GM18498 (cell line): Measurements from ENCODE around the gene CCDC3.
"Not testable (repeated sequence)": the region's sequence is repeated elsewhere in the genome, so short reads cannot be mapped to it uniquely, and the experiment has no call there.

Source experiments
- ATAC-seq: cut with Tn5 transposase; IDR thresholded peaks from one replicate; pipeline ENCODE4 v1.9.1; 2021; ENCODE audit warnings: mild to moderate bottlenecking, moderate library complexity; ENCODE audit not compliant: unreplicated experiment

CCDC3 gene

DNA sequence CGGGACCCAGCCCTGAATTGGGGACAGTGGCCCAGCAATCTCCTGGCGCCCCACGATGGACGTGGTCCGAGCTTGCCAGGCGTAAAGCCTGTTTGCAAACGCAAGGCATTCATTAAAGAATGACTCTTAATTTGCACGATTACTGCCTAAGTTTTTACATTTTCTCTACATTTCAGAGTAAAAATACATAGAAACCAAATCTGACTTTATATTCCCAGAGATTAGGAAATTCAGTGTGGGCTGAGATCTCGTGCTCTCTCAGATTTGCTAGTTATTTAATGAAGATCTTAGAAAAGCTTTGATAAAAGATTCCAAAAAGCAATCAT, 337 bp upstream of the CCDC3 start:
- ATAC-seq: no peak

DNA sequence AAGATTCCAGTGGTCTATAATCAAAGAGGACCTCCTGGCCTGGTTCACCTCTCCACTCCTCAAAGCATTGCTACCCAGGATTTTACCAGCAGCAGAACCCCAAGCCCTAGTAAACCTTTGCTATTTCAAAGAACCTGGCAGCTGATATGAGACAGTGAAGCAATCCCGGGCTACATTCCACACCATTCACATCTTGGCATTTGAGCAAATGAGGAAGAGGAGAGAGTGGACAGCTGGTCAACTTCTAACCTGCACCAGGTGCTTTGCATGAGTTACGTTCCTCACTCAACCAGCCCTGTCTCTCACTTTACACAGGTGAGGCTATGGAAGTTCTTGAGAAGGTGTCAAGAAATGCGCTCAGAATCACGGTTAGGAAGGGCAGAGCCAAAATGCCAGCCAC, 1.1 kb downstream of the CCDC3 start:
- no peak for ATAC-seq

DNA sequence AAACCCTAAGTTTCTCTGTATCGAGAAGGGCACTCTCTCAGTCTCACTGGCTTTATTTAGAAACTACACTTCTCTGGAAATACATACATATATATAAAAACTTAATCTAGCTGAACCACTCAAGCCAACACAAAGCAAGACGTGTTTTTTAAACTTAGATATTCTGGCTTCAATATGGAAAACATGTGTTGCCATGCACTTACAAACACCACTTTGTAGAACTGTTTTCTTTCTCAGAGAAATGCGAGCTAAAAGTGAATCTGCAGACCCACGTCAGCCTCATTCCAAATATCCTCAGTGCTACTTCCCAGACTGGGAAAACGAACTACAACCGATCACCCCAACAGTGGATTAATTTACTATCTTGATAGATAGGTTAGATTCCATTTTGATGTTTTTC, 1.7 kb downstream of the CCDC3 start:
- ATAC-seq: no peak

DNA sequence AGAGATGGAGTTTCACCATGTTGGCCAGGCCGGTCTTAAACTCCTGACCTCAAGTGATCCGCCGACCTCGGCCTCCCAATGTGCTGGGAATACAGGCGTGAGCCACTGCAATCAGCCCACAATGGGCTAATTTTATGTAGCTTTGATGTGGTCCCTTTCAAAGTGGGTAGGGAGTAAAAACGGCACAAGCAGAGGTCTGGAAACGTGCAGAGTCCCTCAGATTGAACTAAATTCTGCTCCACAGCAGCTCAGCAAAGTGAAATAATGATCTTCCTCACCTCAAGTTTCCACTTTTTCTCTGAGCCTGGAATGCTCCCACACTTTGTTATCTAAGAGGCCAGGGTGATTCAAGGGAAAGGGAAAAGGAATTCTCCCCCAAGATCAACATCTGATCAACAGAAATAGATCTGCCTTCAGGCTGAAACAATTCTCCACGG, 6.1 kb downstream of the CCDC3 start:
- ATAC-seq: no peak

DNA sequence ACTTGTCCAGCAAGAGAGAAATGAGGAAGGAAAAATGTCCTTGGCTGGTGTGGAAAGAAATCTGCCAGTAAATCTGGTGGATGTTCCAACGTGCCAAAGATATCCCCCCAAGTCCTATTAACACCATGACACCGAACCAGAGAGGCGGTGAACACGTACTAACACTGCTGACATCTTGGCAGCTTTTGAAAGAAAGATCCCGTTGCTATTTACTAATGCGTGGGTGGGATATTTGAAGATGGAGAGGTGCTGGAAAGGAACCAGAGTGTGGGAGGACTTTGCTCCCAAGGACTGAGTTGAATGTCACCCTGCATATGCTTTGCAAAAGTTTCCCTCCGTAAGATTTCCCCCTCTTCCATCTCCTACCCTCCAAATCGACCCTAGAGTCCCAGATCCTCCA, 7.9 kb downstream of the CCDC3 start:
- ATAC-seq: no peak

DNA sequence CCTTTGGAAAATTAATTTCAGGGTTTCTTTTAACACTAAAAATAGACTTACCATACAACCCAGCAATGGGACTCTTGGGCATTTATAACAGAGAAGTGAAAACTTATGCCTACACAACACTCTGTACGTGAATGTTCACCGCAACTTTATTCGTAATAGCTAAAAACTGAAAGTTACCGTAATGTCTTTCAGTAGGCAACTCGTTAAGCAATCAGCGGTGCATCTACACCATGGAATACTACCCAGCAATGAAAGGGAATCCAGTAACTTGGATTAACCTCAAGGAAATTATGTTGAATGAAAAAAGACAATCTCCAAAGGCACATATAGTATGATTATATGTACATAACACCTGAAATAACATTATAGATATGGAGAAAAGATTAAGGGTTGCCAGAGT, 16.2 kb downstream of the CCDC3 start:
- no peak for ATAC-seq

DNA sequence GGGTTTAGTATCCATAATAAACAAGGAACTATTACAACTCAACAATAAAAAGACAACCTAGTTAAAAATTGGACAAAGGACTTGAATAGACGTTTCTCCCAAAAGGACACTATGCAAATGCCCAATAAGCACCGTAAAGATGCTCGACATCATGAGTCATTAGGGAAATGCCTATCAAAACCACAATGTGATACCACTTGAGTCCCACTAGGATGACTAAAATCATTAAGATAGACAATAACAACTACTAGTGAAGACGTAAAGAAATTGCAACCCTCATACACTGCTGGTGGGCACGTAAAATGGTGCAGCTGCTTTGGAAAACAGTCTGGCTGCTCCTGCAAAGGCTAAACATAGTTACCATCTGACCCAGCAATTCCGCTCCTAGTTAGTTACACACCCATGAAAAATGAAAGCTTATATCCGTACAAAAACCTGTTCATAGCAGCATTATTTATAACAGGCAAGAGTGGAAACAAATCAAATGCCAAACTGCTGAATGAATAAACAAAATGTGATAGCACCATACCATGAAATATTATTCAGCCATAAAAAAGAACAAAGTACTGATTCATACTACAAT, 17.3 kb downstream of the CCDC3 start:
- no peak for ATAC-seq

DNA sequence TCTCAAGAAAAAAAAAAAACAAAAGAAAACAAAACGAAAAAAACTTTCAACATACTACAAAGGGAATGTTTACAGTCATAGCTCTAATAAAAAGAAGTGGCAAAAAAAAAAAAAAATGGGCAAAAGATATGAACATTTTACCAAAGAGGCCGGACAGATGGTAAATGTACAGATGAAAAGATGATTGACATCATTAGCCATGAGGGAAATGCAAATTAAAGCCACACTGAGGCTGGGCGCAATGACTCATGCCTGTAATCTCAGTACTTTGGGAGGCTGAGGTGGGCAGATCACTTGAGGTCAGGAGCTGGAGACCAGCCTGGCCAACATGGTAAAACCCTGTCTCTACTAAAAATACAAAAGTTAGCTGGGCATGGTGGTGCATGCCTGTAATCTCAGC, 17.9 kb downstream of the CCDC3 start:
- ATAC-seq: not testable (repeated sequence)

DNA sequence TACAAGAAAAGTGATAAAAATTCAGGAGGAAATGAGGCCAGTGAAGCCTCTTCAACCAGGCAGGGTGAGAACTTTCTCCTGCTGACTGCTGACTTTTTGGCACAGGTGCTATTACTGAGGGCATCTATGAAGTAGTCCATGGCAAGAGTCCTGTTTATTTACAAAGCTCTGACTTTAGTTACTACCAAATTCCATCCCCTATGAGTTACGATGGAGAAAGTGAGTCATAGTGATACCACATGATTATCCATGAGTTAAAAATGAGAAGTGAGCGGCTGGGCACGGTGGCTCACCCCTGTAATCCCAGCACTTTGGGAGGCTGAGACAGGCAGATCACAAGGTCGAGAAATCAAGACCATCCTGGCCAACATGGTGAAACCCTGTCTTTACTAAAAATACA, 19.9 kb downstream of the CCDC3 start:
- no peak for ATAC-seq

DNA sequence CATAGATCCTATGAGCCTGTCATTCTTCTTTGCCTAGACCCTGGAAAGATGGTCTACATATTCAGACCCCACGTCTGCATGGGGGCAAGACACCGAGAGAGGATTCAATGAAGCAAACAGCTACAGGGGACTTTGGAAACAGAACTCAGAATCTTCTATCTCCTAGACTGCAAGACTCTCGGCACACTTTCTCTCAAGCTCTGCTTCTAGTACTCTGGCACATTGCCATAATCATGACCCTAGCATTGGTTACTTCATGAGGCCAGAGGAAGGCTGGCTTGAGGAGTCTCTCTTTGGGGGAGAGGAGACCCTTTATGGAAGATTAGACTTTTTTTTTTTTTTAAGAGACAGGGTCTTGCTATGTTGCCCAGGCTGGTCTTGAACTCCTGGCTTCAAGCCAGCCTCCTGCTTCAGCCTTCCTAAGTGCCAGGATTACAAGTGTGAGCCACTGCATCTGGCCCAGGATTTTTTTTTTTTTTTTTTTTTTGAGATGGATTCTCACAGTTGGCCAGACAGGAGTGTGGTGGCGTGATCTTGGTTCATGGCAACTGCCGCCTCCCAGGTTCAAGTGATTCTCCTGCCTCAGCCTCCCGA, 20.7 kb downstream of the CCDC3 start:
- ATAC-seq: no peak

DNA sequence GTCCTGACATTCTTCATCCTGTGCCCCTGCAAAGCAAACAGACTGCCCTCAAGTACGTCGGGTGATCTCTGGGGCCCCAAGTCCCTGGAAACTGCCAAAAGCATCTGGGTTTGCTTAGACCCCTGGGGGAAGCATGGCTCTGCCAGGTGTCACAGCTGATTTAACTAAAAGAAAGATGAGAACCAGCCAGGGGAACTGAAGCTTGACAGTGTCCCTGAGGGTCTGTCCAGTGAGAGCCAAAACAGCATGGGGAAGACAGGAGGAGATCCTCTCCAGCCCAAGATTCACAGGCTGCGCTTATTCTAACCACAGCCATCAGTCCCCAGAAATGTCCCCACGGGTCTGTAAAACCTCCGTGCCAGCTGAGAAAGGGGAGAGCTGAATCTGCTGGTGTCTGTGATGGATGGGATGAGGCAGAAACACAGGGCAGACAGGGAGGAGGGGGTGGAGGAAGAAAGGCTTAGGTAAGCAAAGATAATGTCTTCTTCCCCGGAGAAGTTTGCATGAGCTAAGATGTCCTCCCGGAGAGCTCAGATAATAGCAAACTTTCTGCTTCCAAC, 21.3 kb downstream of the CCDC3 start:
- ATAC-seq: no peak

DNA sequence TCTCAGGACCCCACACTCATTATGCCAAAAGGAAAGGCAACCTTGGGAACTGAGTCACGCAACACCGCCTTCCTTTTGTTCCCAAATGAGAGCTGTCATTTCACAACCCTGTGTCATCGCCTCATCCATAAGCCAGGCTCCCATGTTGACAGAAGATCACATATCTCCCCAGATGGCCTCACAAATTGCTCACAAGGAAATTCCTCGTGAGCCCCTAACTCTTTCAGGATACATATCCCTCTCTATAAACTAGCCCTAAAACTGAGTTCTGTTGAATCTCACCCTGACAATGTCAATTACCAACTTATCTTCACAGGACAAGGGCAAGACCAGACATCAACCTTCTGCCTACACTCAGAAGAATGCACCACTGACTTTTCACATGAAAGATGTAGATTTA, 22.6 kb downstream of the CCDC3 start:
- no peak for ATAC-seq

DNA sequence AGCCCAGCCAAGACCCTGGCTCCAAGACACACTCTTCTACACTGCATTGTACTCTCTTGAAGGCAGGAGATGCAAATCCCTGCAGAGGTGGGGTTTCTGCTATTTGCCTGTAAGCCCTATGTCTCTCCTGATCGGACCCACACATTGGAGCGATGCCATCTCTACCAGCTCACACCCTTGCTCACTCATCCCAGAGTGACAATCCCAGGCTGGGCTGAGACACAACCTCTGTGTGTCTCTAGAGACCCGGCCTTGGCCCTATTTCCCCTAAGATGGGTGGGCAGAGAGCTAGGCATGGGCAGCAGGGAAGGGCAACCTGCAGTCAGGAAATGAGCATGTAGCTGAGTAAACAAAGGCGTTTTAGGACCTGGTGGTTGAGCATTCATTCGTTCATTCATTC, 25.6 kb downstream of the CCDC3 start:
- ATAC-seq: no peak

DNA sequence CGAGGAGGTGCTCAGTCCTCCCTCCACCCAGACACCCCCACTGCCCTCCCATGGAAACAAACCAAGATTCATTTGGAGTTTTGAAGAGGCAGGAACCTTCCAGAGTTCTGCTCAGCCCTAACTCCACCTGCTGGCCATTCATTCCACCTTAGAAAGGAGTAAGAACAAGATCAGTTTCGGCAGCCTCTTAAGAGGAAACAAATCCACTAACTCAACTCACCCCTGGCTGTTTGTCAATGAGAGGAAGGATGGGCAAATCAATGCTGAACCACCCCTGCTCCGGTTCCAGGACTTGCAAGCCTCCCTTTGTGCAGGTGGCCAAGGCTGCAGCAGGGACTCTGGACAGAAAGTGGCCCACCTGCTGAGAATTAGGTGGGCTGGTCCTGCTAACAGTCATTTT, 26.2 kb downstream of the CCDC3 start:
- no peak for ATAC-seq

DNA sequence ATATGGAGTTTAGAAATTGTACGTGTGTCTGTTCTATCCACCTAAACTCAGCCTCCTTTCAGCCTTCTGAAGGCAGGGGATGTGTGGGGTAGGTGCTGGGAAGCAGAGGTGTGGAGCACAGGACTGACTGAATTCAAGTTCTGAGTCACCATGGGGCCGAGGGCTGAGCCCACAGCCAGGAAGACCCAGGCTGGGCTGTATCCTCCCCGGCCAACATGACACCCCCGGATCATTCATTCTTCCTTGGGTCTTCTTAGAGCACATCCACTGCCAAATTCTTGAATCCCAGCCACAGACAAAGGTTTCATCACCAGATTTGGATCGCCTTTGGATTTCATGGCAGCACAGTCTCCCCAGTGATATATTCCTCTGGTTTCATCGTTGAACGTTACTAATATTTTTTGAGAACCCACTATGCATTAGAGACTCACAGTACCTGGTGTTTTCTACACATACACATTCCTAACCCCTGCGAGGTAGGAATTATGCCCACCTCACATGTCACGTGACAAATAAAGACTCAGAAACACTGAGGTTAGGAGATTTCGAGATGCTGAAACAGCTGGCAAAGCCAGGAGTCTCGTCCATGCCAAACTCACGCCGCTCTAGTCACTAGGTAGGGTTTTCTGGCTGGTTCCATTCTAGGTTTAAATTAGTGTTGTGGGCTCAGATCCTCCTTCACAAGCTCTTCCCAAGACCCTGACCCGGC, 26.9 kb downstream of the CCDC3 start:
- ATAC-seq: no peak

DNA sequence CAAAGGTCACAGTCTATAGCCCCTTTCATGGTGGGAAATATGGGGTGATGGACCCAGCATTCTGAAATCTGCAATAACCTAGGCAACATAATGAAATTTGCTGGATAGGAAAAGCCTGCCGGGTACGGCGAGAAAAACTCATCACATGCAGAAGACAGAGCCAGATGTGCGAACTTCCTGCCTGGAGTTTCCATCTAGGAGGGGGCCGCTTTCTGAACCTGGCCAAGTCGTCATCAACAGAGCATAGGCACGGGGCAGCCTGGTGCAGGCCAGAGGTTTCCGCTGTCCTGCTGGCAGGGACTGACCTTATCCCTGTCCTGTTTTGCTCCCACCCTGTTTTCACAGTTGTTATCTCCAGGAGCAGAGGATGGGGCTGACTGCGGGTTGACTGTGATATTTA, 27.4 kb downstream of the CCDC3 start:
- no peak for ATAC-seq

DNA sequence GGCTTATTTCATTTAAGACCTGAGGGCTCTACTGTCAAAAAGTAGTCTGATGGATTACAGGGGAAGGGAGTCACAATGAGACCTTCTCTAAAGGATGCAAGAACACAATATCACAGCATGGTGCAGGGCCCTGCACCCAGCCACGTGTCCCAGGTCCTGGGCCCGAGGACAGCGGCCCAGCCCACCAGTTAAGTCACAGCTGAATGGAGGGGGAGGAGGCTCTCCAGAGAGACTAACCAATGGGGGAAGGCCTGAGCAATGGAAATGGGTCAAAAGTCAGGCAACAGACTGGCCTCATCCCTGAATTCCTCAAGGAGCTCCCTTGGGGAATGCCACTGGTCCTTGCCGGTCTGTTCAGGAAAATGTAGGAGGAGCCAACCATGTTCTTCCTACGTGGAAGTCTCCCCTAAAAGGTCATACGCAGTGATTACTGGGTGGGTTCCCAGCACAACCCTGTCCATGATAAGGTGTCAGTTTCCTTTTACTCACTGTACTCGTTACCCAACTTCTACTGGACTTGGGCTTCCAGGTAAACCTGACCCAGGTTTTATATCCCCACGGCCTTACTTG, 28.3 kb downstream of the CCDC3 start:
- no peak for ATAC-seq

DNA sequence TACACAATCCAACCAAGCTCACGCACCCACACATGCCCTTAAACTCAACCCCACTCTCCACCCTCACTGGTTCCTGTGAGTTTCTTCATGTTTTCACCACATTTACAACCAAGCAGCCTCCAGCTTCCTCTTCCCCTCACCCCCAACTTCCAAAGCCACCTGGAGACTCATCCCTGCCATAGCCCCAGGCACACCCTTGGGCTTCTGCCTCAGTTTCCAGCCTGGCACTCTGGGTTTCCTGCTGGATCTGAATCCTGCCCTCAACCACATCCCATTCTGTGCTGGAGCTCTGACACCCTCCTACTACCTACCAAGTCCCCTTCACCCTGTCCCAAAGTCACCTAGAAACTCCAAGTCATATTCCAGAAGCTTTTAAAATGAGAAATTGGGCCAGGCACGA, 29.4 kb downstream of the CCDC3 start:
- no peak for ATAC-seq

DNA sequence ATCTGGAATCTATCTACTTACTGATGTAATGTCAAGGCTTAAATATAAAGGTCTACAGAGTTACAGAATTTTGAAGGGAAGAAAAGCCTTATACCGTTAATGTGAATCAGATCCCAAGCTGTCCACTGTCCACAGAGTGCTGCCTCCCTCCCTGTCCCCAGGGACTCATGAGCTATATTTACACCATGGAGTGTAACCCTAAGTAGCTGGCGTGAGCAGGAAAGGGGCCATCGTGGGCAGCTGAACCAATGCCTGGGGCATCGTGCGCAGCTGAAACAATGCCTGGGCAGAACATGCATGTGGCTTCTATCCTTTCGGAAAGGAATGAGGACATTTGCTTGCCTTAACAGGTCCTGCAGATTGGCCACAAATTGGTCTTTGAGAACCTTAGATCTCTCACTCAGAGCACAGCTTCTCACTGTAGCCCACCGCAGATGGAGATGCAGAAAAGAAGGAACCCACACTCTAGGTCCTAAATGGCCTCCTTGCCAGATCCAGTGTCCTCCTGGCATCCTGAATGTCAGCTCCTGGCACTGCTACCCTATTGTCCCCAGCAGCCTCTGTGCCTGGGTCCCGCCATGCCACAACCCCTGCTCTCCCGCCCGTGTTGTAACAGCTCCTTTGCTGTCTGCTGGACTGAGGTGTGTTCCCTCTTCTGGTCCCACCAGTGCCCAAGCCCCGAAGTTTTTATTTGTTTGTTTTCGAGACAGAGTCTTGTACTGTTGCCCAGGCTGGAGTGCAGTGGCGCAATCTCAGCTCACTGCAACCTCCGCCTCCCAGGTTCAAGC, 30.3 kb downstream of the CCDC3 start:
- no peak for ATAC-seq

DNA sequence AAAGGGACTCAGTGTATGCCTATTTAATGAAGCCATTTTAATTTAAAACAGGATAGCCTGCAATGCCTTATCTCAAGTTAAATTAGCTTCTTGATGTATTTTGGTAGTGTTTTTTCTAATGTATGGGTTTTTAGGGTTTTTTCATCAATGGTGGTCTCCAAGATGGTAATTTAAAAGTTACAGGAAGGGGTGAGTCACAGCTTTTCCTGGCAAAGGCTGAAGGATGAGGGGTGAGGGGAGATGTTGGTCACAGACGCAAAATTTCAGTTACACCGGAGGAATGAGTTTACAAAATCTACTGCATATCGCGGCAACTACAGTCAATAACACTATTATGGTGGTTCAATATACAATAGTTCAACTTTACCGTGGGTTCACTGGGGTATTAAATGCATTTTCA, 31.6 kb downstream of the CCDC3 start:
- no peak for ATAC-seq

DNA sequence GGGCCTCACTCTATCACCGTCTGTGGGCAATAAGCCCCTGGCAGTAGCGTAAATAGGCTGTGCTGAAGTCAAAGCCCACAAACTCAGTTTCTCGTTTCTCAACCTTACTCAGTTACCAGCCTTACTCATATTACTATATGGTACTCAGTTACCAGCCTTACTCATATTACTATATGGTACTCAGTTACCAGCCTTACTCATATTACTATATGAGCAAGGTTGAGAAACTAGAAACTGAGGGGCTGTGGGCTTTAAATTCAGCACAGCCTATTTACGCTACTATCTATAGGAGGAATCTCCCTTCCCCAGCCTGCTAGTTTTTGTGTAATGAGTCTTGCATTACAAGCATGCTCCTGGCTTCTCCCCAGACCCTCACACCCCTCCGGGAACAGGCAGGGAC, 35.4 kb downstream of the CCDC3 start:
- ATAC-seq: no peak
